Renal cortex interstitium (tissue), 11 donors: ENCODE results near the gene VAT1L. TPM values are rescaled to one million over a fixed set of nuclear protein-coding genes. Genes with fewer than 3 reads are reported as not detected.

ENCODE experiments used
- DNase-seq, 11 donors: peaks; one replicate each; pipeline ENCODE4 v3.0.0-alpha.2; 2013; ENCODE audit warnings: low read depth in 9 of 11, low spot score in 4 of 11; ENCODE audit errors: extremely low read depth in 1 of 11
- polyA plus RNA-seq, 3 donors: library from polyadenylated mRNA; unstranded; fragments of 120-200 nt; gene quantifications; one replicate each; pipeline ENCODE4 v1.2.1, GENCODE V29; 2013; ENCODE audit not compliant: insufficient read length in 3 of 3

Gene VAT1L
- polyA plus RNA-seq, 3 donors: 3.8 to 6.5 (median 4.6) TPM

GRCh38 chr16:77998350-77999023 lies 210.1 kb downstream of the VAT1L start:
- no peak for DNase-seq

DNA sequence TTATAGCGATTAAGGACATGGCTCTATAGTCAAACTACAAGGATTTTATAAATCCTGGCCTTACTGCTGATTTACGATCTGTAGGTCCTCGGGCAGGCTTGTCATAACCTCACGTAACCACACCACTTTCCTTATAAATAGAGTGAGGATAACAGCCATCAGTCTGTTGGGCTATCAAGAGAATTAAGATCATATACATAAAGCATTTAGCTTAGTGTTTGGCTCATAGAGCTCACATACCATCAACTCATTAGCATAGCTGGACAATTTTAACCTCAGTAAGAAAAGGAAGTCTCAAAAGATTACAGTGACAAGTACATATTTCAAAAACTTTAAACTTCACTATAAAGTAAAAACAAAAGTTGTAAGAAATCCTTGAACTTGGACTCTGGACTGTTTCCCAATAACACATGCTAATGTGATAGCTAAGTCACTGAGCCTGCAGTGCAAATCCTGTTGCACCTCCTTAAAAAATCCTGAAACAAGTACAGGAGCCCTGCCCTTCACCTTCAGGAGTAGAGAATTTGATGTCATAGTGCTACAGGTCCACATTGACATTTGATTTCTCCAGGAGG lies 213.2 kb downstream of the VAT1L start:
- peak in 2 of 11 donors; percentile 4 to 21 for DNase-seq

GRCh38 chr16:78002915-78003538 lies 214.7 kb downstream of the VAT1L start:
- DNase-seq: peak; percentile 51 to 79 (median 68)

- DNase-seq: no peak
Observed at GRCh38 chr16:78004517-78004916, 216.2 kb downstream of the VAT1L start.

DNA sequence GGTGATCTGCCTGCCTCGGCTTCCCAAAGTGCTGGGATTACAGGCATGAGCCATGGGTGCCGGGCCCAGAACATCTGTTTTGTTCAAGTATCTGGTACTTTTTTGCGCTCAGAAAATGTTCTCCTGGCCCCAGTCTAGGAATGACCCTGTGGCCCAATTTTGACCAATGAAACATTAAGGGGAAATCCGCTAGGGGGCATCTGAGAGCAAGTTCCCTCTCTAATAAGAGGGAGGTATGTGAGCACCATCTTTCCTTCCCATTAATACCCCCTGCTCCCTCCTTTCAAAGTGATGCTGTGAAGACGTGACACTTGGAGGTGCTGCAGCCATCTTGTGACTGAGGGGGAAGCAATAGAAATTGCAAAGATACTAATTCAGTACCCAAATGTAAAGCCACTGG lies 217.5 kb downstream of the VAT1L start:
- no peak for DNase-seq

DNA sequence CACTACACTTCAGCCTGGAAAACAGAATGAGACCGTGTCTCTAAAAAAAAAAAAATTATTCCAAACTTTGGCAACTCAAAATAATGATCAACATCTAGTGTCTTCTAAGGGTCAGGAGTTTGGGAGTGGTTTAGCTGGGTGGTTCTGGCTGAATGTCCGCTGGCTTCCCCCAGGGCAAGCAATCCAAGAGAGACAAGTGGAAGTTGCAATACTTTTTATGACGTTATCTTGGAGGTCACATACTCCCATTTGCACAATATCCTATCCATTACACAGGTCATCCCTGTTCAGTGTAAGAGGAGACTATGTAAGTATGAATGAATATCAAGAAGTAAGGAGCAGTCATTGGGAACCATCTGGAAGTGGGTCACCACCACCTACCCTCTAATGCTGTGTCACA lies 218.8 kb downstream of the VAT1L start:
- DNase-seq: no peak

DNA sequence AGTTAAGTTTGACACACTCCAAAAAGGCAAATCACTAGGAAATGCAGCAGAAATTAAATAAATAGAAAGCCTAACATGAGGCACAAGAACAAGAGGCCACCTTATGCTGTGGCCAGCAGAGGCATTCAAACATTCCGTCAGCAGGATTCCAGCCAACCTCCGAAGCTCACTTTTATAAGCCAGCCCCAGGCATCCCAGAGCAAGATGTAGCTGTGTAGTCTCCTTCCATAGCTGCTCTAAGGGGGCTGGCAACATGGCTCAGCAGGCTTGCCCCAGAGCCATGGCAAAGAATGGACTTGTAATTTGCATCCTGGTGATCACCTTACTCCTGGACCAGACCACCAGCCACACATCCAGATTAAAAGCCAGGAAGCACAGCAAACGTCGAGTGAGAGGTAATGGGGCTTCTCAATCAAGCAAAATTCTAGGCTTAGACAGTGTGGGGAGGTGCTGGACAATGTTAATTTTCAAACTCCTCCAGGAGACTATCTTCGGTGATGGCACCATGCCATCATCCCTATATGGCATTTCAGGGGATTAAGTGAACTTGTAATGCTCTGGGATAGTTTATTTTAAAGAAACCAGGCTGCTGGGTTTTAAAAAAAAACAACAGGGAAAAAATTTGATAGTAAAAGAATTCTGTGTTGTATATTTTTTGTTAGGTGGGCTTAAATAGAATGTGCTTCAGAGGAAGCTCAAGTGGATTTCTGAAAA lies 234.1 kb downstream of the VAT1L start, which contains the start of gene CLEC3A:
TSS of gene CLEC3A (plus strand) at position 202 of the 714 bp plus-strand sequence. CDS start at position 281, 79 bp downstream.
- DNase-seq: no peak

DNA sequence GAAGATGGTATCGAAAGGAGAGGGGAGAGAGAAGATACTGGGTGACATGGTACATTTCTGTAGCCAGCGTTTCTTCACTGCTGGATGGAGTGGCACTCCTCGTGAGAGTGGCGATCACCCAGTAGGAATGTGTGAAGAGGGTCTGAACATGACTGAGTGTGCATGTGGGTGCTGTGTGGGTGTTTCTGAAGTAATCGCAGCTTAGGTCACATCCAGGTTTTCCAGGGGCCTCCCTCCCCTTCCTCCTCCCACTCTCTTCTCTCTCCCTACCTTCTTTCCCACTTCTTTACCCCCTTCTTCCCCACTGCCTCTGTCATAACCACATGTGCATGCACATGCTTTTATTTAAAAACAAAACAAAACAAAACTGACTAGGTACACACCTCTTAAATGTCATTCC lies 235.8 kb downstream of the VAT1L start:
- no peak for DNase-seq

DNA sequence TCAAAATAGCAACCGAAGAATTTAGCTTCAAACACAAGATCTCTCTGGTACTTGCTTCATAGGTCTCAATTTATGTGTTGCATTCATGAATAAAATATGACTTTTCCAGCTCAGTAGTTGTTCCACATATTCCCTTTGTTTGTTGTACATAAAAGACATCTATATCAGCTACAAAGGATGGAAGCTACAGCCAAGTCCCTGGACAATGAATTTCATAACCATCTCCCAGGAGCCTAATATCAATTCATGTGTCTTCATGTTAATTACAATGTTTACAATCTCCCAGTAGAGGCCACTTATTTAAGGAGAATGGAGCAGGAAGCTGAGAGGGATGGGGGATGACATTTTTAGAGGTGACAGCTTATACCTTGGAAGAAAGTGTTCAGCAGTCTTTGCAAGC lies 237.3 kb downstream of the VAT1L start:
- DNase-seq: no peak

DNA sequence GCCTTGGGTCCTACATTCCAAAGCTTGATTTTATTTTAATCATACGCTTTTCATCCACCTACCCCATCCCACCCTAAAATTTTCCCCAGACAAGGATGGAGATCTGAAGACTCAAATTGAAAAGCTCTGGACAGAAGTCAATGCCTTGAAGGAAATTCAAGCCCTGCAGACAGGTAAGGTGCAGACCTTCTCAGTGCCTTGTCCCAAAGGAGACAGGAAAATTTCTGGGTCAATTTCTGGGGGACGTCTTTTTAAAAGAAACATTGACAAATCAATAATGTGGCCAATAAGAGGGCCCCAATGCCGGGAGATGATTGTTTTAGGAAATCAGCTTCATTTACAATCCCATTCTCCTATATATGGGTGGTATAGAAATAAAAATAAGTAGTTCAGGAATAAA lies 239.7 kb downstream of the VAT1L start:
- no peak for DNase-seq

Other genes with a start within 250 kb of the VAT1L start
- 10 to 100 TPM in 2 of 3 donors, 1 to 10 TPM in 1; 8.8 to 14.0 (median 11.8) TPM for gene NUDT7, start 66.0 kb upstream of the VAT1L start, polyA plus RNA-seq
- under 1 TPM in 2 of 3 donors, not detected in 1; 0.21 to 0.22 TPM for gene CLEC3A, start 234.0 kb downstream of the VAT1L start, polyA plus RNA-seq